Measurements from ENCODE around the gene PRKAR1B. TPM values are rescaled to one million over a fixed set of nuclear protein-coding genes. Genes with fewer than 3 reads are reported as not detected.

The PRKAR1B gene
- total RNA-seq, 1 donor from 2014 or later, result 11.8 TPM

DNA sequence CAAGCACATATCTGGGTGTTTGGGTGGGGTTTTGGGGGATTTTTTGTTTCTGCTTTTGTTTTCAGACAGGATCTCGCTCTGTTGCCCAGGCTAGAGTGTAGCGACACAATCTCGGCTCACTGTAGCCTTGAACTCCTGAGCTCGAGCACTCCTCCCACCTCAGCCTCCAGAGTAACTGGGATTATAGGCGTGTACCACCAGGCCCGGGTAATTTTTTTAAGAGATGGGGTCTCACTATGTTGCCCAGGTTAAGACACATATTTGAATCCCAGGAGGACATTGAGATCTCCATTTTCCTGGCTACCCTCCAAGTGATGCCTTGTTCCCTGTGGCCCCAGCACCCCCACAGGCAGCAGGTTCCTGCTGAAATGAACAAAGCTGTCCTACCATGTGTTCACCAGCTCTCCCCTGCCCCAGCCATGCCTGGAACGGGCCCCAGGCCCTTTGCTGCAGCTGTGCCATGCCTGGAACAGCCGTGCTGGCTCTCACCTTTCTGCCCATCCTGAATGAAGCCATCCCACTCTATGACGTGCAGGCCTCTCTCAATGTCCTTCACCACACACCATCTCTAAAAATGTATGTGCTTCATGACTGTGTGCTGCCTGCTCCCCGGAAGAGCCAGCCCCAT lies 55.6 kb downstream of the PRKAR1B start:
- no peak overlapping the region for H3K27ac ChIP-seq
- H3K9ac ChIP-seq, result no peak overlapping the region
- no peak overlapping the region for H3K27ac Mint-ChIP-seq
- no peaks in the 10 kb centered on the region for H3K9me3 ChIP-seq (ENCODE audit: low read depth)
- peaks cover 6% of the 10 kb centered on the region for H3K36me3 Mint-ChIP-seq
- H4K20me1 ChIP-seq (ENCODE audit: low read depth), result no peaks in the 10 kb centered on the region
- peaks cover 2% of the 10 kb centered on the region for H3K9me3 Mint-ChIP-seq
- no peak overlapping the region for H3K4me2 ChIP-seq
- peaks cover 3% of the 10 kb centered on the region for H3K27me3 Mint-ChIP-seq (ENCODE audit: insufficient read depth, low read depth)
- H3F3A ChIP-seq (ENCODE audit: low read depth), result no peaks in the 10 kb centered on the region
- no peaks in the 10 kb centered on the region for H3K36me3 ChIP-seq
- H3K79me2 ChIP-seq (ENCODE audit: low read depth), result no peaks in the 10 kb centered on the region
- H3K4me1 ChIP-seq, result no peaks in the 10 kb centered on the region
- no peaks in the 10 kb centered on the region for H3K4me1 Mint-ChIP-seq
- no peak for TF ChIP-seq EZH2 (IDR thresholded peaks at IDR 0.05)
- no peak for TF ChIP-seq EZH2phosphoT487 (IDR thresholded peaks at IDR 0.05)
- TF ChIP-seq, protein P1, sequence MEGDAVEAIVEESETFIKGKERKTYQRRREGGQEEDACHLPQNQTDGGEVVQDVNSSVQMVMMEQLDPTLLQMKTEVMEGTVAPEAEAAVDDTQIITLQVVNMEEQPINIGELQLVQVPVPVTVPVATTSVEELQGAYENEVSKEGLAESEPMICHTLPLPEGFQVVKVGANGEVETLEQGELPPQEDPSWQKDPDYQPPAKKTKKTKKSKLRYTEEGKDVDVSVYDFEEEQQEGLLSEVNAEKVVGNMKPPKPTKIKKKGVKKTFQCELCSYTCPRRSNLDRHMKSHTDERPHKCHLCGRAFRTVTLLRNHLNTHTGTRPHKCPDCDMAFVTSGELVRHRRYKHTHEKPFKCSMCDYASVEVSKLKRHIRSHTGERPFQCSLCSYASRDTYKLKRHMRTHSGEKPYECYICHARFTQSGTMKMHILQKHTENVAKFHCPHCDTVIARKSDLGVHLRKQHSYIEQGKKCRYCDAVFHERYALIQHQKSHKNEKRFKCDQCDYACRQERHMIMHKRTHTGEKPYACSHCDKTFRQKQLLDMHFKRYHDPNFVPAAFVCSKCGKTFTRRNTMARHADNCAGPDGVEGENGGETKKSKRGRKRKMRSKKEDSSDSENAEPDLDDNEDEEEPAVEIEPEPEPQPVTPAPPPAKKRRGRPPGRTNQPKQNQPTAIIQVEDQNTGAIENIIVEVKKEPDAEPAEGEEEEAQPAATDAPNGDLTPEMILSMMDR (IDR thresholded peaks at IDR 0.05), result no peak
- no peaks in the 10 kb centered on the region for H3K27me3 ChIP-seq
- no peak overlapping the region for H3K4me3 ChIP-seq
- H3K4me3 Mint-ChIP-seq, result no peak overlapping the region
- DNase-seq (ENCODE audit: low spot score), result no peak
- no peak overlapping the region for H2AFZ ChIP-seq (replicated peaks)

DNA sequence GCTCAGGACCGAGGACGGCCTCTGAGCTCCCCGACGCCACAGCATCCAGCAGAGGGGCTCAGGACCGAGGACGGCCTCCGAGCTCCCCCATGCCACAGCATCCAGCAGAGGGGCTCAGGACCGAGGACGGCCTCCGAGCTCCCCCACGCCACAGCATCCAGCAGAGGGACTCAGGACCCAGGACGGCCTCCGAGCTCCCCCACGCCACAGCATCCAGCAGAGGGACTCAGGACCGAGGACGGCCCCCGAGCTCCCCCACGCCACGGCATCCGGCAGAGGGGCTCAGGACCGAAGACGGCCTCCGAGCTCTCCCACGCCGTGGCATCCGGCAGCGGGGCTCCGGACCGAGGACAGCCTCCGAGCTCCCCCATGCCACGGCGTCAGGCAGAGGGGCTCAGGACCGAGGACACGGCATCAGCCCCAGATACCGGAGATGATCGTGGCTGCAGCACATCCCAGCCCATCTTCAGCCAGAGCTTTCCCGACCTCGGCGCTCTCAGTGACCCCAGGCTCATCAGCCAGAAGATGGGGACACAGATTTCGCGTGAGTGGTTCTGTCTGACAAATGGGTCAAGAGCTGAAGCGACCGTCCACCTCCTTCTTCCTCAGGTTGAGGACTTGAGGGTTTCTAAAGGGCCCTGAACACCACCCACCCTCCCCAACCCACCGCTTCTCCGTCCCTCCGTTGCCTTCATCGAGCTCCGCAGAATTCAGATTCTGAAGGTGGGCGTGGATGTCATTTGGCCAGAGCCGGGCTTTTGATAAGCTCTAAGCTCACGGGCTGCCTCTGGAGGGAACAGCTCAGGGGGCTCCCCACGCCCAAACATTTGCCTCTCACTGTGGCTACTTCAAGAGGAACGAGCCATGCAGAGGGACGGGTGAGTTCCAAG lies 56.3 kb downstream of the PRKAR1B start:
- Histone ChIP-seq H3K4me3 (no peak overlapping the region), H3K27me3 (no peaks in the 10 kb centered on the region), H3K79me2 (ENCODE audit: low read depth) (no peaks in the 10 kb centered on the region), H2AFZ (replicated peaks) (no peak overlapping the region), H4K20me1 (ENCODE audit: low read depth) (no peaks in the 10 kb centered on the region), H3K27ac (no peak overlapping the region), H3F3A (ENCODE audit: low read depth) (no peaks in the 10 kb centered on the region), H3K9ac (no peak overlapping the region), H3K4me1 (no peaks in the 10 kb centered on the region), H3K9me3 (ENCODE audit: low read depth) (no peaks in the 10 kb centered on the region), H3K4me2 (no peak overlapping the region), H3K36me3 (no peaks in the 10 kb centered on the region)
- TF ChIP-seq EZH2phosphoT487 (IDR thresholded peaks at IDR 0.05) (no peak), EZH2 (IDR thresholded peaks at IDR 0.05) (no peak)
- TF ChIP-seq, protein P1 (IDR thresholded peaks at IDR 0.05), result no peak
- Mint-ChIP-seq H3K4me3 (no peak overlapping the region), H3K4me1 (no peaks in the 10 kb centered on the region), H3K36me3 (peaks cover 2% of the 10 kb centered on the region), H3K9me3 (peaks cover 2% of the 10 kb centered on the region), H3K27ac (no peak overlapping the region), H3K27me3 (ENCODE audit: insufficient read depth, low read depth) (peaks cover 3% of the 10 kb centered on the region)
- no peak for DNase-seq (ENCODE audit: low spot score)

DNA sequence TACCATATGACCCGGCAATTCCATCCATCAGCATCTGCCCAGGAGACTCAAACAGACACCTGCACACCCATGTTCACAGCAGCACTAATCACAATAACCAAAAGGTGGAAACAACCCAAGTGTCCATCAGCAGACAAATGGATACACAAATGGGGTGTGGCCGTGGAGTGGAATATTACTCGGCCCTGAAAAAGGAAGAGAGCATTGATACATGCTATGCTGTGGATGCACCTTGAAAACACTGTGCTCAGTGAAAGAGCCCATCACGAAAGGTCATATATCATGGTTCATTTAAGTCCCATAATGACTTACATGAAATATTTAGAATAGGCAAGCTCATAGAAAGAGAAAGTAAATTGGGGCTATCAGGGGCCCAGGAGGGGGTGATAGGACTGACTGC lies 58.1 kb downstream of the PRKAR1B start:
- no peaks in the 10 kb centered on the region for H3K36me3 ChIP-seq
- no peaks in the 10 kb centered on the region for H3K4me1 ChIP-seq
- no peak overlapping the region for H3K4me2 ChIP-seq
- no peak overlapping the region for H3K4me3 ChIP-seq
- Mint-ChIP-seq H3K4me1 (peaks cover 11% of the 10 kb centered on the region), H3K4me3 (no peak overlapping the region), H3K9me3 (no peaks in the 10 kb centered on the region), H3K27ac (no peak overlapping the region), H3K36me3 (no peaks in the 10 kb centered on the region), H3K27me3 (ENCODE audit: insufficient read depth, low read depth) (peaks cover 3% of the 10 kb centered on the region)
- no peak overlapping the region for H2AFZ ChIP-seq (replicated peaks)
- no peaks in the 10 kb centered on the region for H3K79me2 ChIP-seq (ENCODE audit: low read depth)
- no peaks in the 10 kb centered on the region for H3F3A ChIP-seq (ENCODE audit: low read depth)
- H3K27ac ChIP-seq, result no peak overlapping the region
- DNase-seq (ENCODE audit: low spot score), result no peak
- H3K9ac ChIP-seq, result no peak overlapping the region
- TF ChIP-seq EZH2phosphoT487 (IDR thresholded peaks at IDR 0.05), result no peak
- TF ChIP-seq EZH2 (IDR thresholded peaks at IDR 0.05), result no peak
- TF ChIP-seq, protein P1 (IDR thresholded peaks at IDR 0.05), result no peak
- H4K20me1 ChIP-seq (ENCODE audit: low read depth), result no peaks in the 10 kb centered on the region
- no peaks in the 10 kb centered on the region for H3K9me3 ChIP-seq (ENCODE audit: low read depth)
- no peaks in the 10 kb centered on the region for H3K27me3 ChIP-seq
